K562 (cell line): ENCODE measurements around the gene RPL10A. TPM values are rescaled to one million over a fixed set of nuclear protein-coding genes. Genes with fewer than 3 reads are reported as not detected.

Experiments used
- HDAC6 ChIP-seq: IDR thresholded peaks from 2 replicates; pipeline ENCODE4 v1.6.1; 2012; ENCODE audit warnings: low read depth, mild to moderate bottlenecking, control low read depth, inconsistent platforms, low read length, moderate library complexity
- NFIX ChIP-seq: fragments of 250-450 bp; sonication (Bioruptor Pico); IDR thresholded peaks from 2 replicates; pipeline ENCODE4 v1.4.0; 2020; ENCODE audit warnings: low read depth, mild to moderate bottlenecking, moderate library complexity
- RERE ChIP-seq: sonication (generic); formaldehyde crosslinking; IDR thresholded peaks from 2 replicates; pipeline ENCODE4 v1.8.0; 2023; ENCODE audit warnings: missing genetic modification reagents, mild to moderate bottlenecking, borderline replicate concordance
- polyA plus RNA-seq, 8 experiments: library from polyadenylated mRNA; depleted of rRNA in 4 of 8; stranded (reverse) in 5 of 8; unstranded in 3 of 8; fragments of >200 nt; fragmentation: Nextera tagmentation in 2 of 8; fragmentation: Illumina TruSeq in 1 of 8; extraction: Ambion mirVana in 2 of 8; extraction: Trizol in 1 of 8; gene quantifications; 2 replicates each; pipeline versions ENCODE4 v1.2.1 to v1.2.3, GENCODE V29; 2011 to 2014; ENCODE audit warnings: inconsistent platforms in 1 of 8, missing spikeins in 1 of 8
- total RNA-seq, 7 experiments: library from RNA; depleted of rRNA in 6 of 7; stranded (reverse); fragments of >200 nt in 6 of 7; fragmentation: Illumina TruSeq in 2 of 7; extraction: Trizol in 2 of 7; gene quantifications; 2 replicates each; pipeline versions ENCODE4 v1.2.1 to v1.2.3, GENCODE V29; 2011 to 2021; ENCODE audit warnings: low replicate concordance in 1 of 7
- TF ChIP-seq, protein P1 (sequence below), 2 experiments: fragments of 450-650 bp in 1 of 2; sonication (generic) in 1 of 2; formaldehyde crosslinking in 1 of 2; IDR thresholded peaks; 2 replicates each; pipeline versions ENCODE4 v1.7.1 to v1.9.0; 2016 to 2022; ENCODE audit warnings: inconsistent platforms in 1 of 2, mild to moderate bottlenecking in 1 of 2, missing genetic modification reagents in 1 of 2
- TF ChIP-seq, protein P2 (sequence below): sonication (generic); formaldehyde crosslinking; IDR thresholded peaks from 2 replicates; pipeline ENCODE4 v1.8.1; 2023; ENCODE audit warnings: mild to moderate bottlenecking, missing genetic modification reagents

The RPL10A gene
- total and polyA plus RNA-seq, 9 of the 15 experiments (the other 6 are each of a cell fraction or from before 2014, with no cell fraction given), result 1,589 to 3,237 (median 2,116) TPM

DNA sequence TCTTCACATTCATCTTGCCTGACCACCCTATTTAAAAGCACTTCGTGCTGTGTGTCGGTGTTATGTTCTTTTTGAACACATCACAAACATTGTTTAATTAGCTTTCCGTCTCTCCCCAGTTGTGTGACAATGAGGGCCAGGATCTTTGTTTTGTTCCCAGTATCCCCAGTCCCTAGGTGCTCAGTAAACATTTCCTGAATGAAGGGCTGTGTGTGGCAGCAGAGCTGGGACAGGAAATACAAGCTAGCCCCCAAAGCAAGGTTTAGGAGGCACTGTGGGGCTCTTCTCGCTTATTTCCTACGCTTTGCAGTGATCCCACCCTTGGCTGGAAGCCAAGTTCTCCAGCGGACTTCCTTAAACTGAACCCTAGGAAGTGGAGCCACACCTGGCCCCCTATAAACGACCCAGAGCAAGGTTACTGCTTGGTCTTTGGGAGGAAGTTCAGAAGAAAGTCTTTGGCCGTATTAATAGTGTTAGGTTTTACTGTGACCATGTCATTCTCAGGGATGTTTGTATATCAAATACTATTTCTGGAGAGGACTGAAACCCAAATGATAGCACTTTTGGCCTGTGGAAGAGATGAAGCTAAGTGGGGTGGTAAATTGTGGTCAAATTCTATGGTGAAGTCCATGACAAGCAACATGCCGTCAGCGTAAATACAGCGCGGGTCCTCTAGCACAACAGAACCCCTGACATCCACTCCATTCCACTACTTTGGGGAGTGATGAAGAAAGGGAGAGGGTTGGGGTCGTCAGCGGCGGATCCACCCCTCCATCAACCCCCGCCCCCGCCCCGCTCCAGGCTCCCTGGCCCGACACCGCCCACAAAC is 16.6 kb upstream of the RPL10A start (continued):
- TF ChIP-seq RERE (CRISPR knock-in tag), result 0 out of 2 replicates have a peak, but pooled peaks have one; percentile 58
- peak; percentile 74; the same call in 1 of the 2 replicates for TF ChIP-seq NFIX (CRISPR knock-in tag)
- TF ChIP-seq, protein P1, sequence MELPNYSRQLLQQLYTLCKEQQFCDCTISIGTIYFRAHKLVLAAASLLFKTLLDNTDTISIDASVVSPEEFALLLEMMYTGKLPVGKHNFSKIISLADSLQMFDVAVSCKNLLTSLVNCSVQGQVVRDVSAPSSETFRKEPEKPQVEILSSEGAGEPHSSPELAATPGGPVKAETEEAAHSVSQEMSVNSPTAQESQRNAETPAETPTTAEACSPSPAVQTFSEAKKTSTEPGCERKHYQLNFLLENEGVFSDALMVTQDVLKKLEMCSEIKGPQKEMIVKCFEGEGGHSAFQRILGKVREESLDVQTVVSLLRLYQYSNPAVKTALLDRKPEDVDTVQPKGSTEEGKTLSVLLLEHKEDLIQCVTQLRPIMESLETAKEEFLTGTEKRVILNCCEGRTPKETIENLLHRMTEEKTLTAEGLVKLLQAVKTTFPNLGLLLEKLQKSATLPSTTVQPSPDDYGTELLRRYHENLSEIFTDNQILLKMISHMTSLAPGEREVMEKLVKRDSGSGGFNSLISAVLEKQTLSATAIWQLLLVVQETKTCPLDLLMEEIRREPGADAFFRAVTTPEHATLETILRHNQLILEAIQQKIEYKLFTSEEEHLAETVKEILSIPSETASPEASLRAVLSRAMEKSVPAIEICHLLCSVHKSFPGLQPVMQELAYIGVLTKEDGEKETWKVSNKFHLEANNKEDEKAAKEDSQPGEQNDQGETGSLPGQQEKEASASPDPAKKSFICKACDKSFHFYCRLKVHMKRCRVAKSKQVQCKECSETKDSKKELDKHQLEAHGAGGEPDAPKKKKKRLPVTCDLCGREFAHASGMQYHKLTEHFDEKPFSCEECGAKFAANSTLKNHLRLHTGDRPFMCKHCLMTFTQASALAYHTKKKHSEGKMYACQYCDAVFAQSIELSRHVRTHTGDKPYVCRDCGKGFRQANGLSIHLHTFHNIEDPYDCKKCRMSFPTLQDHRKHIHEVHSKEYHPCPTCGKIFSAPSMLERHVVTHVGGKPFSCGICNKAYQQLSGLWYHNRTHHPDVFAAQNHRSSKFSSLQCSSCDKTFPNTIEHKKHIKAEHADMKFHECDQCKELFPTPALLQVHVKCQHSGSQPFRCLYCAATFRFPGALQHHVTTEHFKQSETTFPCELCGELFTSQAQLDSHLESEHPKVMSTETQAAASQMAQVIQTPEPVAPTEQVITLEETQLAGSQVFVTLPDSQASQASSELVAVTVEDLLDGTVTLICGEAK (IDR thresholded peaks at IDR 0.05), result peak; percentile 13; the same call in 1 of the 2 replicates
- TF ChIP-seq, protein P1 (CRISPR knock-in tag; IDR thresholded peaks at IDR 0.05), result no peak
- TF ChIP-seq, protein P2, sequence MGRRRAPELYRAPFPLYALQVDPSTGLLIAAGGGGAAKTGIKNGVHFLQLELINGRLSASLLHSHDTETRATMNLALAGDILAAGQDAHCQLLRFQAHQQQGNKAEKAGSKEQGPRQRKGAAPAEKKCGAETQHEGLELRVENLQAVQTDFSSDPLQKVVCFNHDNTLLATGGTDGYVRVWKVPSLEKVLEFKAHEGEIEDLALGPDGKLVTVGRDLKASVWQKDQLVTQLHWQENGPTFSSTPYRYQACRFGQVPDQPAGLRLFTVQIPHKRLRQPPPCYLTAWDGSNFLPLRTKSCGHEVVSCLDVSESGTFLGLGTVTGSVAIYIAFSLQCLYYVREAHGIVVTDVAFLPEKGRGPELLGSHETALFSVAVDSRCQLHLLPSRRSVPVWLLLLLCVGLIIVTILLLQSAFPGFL (CRISPR knock-in tag), result 0 out of 2 replicates have a peak, but pooled peaks have one; percentile 43
- TF ChIP-seq HDAC6, result no peak
